DND-41 (cell line): ENCODE results near the gene PDF.
A peak's percentile ranks its signal among the peaks of the same experiment; 100 is the strongest.

Experiments used
- ATAC-seq: fragments of 200-7000 bp; cut with Tn5 transposase; 3 replicates; pipeline ENCODE4 v1.9.1; 2021; ENCODE audit warnings: low read depth; ENCODE audit not compliant: insufficient read depth
- DNase-seq: peaks from one replicate; pipeline ENCODE4 v3.0.0-alpha.2; 2020
- H2AFZ ChIP-seq: 2 replicates; pipeline ENCODE4 v1.6.0; 2012; ENCODE audit warnings: low read depth, low read length
- H3K27ac ChIP-seq: 2 replicates; pipeline ENCODE4 v1.5.1; 2012; ENCODE audit warnings: low read length, inconsistent platforms
- H3K27me3 ChIP-seq: fragments of 200-600 bp; sonication (generic); 2 replicates; pipeline ENCODE4 v1.6.0; 2012; ENCODE audit warnings: low read length, mild to moderate bottlenecking, inconsistent platforms; ENCODE audit not compliant: insufficient read depth, poor library complexity
- H3K36me3 ChIP-seq: 2 replicates; pipeline ENCODE4 v1.5.1; 2012; ENCODE audit warnings: low read length, inconsistent platforms; ENCODE audit not compliant: insufficient read depth
- H3K4me1 ChIP-seq: 2 replicates; pipeline ENCODE4 v1.5.1; 2012; ENCODE audit warnings: mild to moderate bottlenecking, low read length; ENCODE audit not compliant: insufficient read depth
- H3K4me2 ChIP-seq: 2 replicates; pipeline ENCODE4 v1.6.0; 2012; ENCODE audit warnings: mild to moderate bottlenecking, moderate library complexity, low read length, inconsistent platforms; ENCODE audit not compliant: insufficient read depth
- H3K4me3 ChIP-seq, 2 experiments: fragments of 200-600 bp in 1 of 2; shearing (Covaris generic) in 1 of 2; 2 replicates each; pipeline ENCODE4 v1.5.1; 2012 to 2016; ENCODE audit warnings: inconsistent platforms in 2 of 2, low read length in 2 of 2, mild to moderate bottlenecking in 2 of 2, low read depth in 1 of 2, moderate library complexity in 1 of 2
- H3K79me2 ChIP-seq: 2 replicates; pipeline ENCODE4 v1.6.0; 2012; ENCODE audit warnings: low read length, inconsistent platforms; ENCODE audit not compliant: insufficient read depth
- H3K9ac ChIP-seq: 2 replicates; pipeline ENCODE4 v1.6.0; 2012; ENCODE audit warnings: low read depth, mild to moderate bottlenecking, inconsistent platforms, low read length, moderate library complexity
- H3K9me3 ChIP-seq: 2 replicates; pipeline ENCODE4 v1.5.1; 2012; ENCODE audit warnings: low read length, moderate library complexity, mild to moderate bottlenecking, inconsistent platforms; ENCODE audit not compliant: insufficient read depth, severe bottlenecking
- H4K20me1 ChIP-seq: 2 replicates; pipeline ENCODE4 v1.6.0; 2012; ENCODE audit warnings: low read length; ENCODE audit not compliant: insufficient read depth
- CTCF ChIP-seq: IDR thresholded peaks from 2 replicates; pipeline ENCODE4 v1.5.1; 2012; ENCODE audit warnings: borderline replicate concordance, low read length, moderate library complexity, mild to moderate bottlenecking; ENCODE audit not compliant: poor library complexity, severe bottlenecking; ENCODE audit errors: extremely low read depth
- EZH2 ChIP-seq: IDR thresholded peaks from 3 replicates; pipeline ENCODE4 v1.6.1; 2012; ENCODE audit warnings: borderline replicate concordance, low read depth, mild to moderate bottlenecking, moderate library complexity, low read length, inconsistent platforms; ENCODE audit not compliant: severe bottlenecking

Gene PDF

GRCh38 chr16:69350536-69351133, 20.2 kb upstream of the PDF start:
- no peak for TF ChIP-seq CTCF
- TF ChIP-seq EZH2 = no peak
- Histone ChIP-seq H3K9me3 (no peaks in the 10 kb centered on the region), H3K4me1 (no peaks in the 10 kb centered on the region), H3K27ac (no peak overlapping the region), H3K4me2 (no peak overlapping the region), H3K79me2 (no peaks in the 10 kb centered on the region), H3K27me3 (no peaks in the 10 kb centered on the region), H3K9ac (no peak overlapping the region), H2AFZ (no peak overlapping the region), H3K4me3 (no peak overlapping the region), H4K20me1 (no peaks in the 10 kb centered on the region), H3K36me3 (peaks cover 13% of the 10 kb centered on the region)
- no peak for ATAC-seq
- DNase-seq = no peak

DNA sequence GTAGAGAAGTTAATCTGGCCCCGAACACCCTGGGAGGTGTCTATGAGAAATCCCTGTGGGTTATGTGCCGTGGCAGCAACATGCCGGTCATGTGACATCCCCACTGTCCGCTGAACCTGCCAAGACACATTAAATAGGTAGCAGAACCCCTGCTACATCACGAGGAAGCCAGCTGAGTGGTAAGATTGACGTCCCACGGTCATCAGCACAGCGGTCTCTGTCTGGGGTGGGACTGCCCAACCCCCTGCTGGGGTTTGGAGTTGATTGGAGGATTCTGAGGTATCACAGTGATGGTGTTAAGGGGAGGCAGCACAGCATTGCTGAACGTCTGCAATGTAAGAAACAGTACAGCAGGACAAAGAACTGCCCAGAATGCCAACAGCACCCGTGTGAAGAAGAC, 19.1 kb upstream of the PDF start:
- no peak overlapping the region for H3K9ac ChIP-seq
- no peak for DNase-seq
- H3K9me3 ChIP-seq = no peaks in the 10 kb centered on the region
- no peaks in the 10 kb centered on the region for H3K27me3 ChIP-seq
- H3K4me3 ChIP-seq = no peak overlapping the region
- TF ChIP-seq EZH2 = no peak
- no peak for TF ChIP-seq CTCF
- no peaks in the 10 kb centered on the region for H3K79me2 ChIP-seq
- H3K36me3 ChIP-seq = peaks cover 13% of the 10 kb centered on the region
- no peaks in the 10 kb centered on the region for H3K4me1 ChIP-seq
- no peak overlapping the region for H2AFZ ChIP-seq
- ATAC-seq = no peak
- H4K20me1 ChIP-seq = no peaks in the 10 kb centered on the region
- H3K27ac ChIP-seq = no peak overlapping the region
- no peak overlapping the region for H3K4me2 ChIP-seq

GRCh38 chr16:69348222-69348621, 17.8 kb upstream of the PDF start:
- H3K79me2 ChIP-seq = peaks cover 5% of the 10 kb centered on the region; the same call in 1 of the 2 replicates
- no peak overlapping the region for H3K4me2 ChIP-seq
- no peak overlapping the region for H3K27ac ChIP-seq
- H3K9me3 ChIP-seq = no peaks in the 10 kb centered on the region
- no peaks in the 10 kb centered on the region for H3K4me1 ChIP-seq
- ATAC-seq (no peak), DNase-seq (no peak)
- no peaks in the 10 kb centered on the region for H3K27me3 ChIP-seq
- no peaks in the 10 kb centered on the region; the same call in 1 of the 2 replicates for H4K20me1 ChIP-seq
- H3K36me3 ChIP-seq = peaks cover 22% of the 10 kb centered on the region
- no peak for TF ChIP-seq EZH2
- TF ChIP-seq CTCF = no peak
- H3K9ac ChIP-seq = no peak overlapping the region
- H2AFZ ChIP-seq = no peak overlapping the region
- no peak overlapping the region for H3K4me3 ChIP-seq

- H3K4me1 ChIP-seq = peaks cover 8% of the 10 kb centered on the region
- TF ChIP-seq CTCF (no peak), EZH2 (no peak)
- no peak overlapping the region for H3K9ac ChIP-seq
- H3K36me3 ChIP-seq = peaks cover 29% of the 10 kb centered on the region
- H3K4me2 ChIP-seq = no peak overlapping the region
- H2AFZ ChIP-seq = no peak overlapping the region
- H3K79me2 ChIP-seq = peaks cover 13% of the 10 kb centered on the region
- H4K20me1 ChIP-seq = no peaks in the 10 kb centered on the region; the same call in 1 of the 2 replicates
- H3K27me3 ChIP-seq = no peaks in the 10 kb centered on the region
- H3K4me3 ChIP-seq = no peak overlapping the region
- H3K9me3 ChIP-seq = no peaks in the 10 kb centered on the region
- ATAC-seq (peak; percentile 33; the same call in 1 of the 3 replicates), DNase-seq (no peak)
- H3K27ac ChIP-seq = no peak overlapping the region
Measured at GRCh38 chr16:69346683-69347082, 16.3 kb upstream of the PDF start.
